H54 (cell line): Measurements from ENCODE around the gene SLC38A8.

Experiments
- DNase-seq: peaks from one replicate; pipeline ENCODE4 v3.0.0; 2011; ENCODE audit warnings: low spot score, mixed read lengths; ENCODE audit not compliant: insufficient read length
- FAIRE-seq: peaks from 3 replicates; lab custom pipeline; 2011; peaks lifted over from hg19 to GRCh38; lab: Jason Lieb, UNC
- POLR2A ChIP-seq: IDR thresholded peaks from 2 replicates; pipeline ENCODE4 v1.6.1; 2011; ENCODE audit warnings: low read depth, mild to moderate bottlenecking, low read length

The SLC38A8 gene

GRCh38 chr16:84042308-84042878 lies at the start of gene SLC38A8:
TSS of gene SLC38A8 (minus strand) at chr16:84042795. CDS start at chr16:84042157, 638 bp downstream.
- DNase-seq (no peak), FAIRE-seq (no peak)
- TF ChIP-seq POLR2A: no peak

- DNase-seq: no peak
- no peak for TF ChIP-seq POLR2A
- FAIRE-seq: no peak
Measured at GRCh38 chr16:84091460-84091859, 48.9 kb upstream of the SLC38A8 start.

- DNase-seq (no peak), FAIRE-seq (no peak)
- no peak for TF ChIP-seq POLR2A
Measured at GRCh38 chr16:84090211-84090610, 47.6 kb upstream of the SLC38A8 start.

GRCh38 chr16:84088695-84089395 lies 46.2 kb upstream of the SLC38A8 start:
- DNase-seq (no peak), FAIRE-seq (no peak)
- TF ChIP-seq POLR2A: no peak

- TF ChIP-seq POLR2A: no peak
- FAIRE-seq: no peak
- DNase-seq: no peak
Measured at GRCh38 chr16:84087466-84088151, 45.0 kb upstream of the SLC38A8 start.

- TF ChIP-seq POLR2A: no peak
- FAIRE-seq (no peak), DNase-seq (no peak)
Measured at GRCh38 chr16:84087001-84087400, 44.4 kb upstream of the SLC38A8 start.

- no peak for TF ChIP-seq POLR2A
- DNase-seq (no peak), FAIRE-seq (no peak)
Measured at GRCh38 chr16:84086341-84086740, 43.7 kb upstream of the SLC38A8 start.

GRCh38 chr16:84085773-84086172 lies 43.2 kb upstream of the SLC38A8 start:
- DNase-seq (no peak), FAIRE-seq (no peak)

GRCh38 chr16:84085271-84085667 lies 42.7 kb upstream of the SLC38A8 start:
- no peak for TF ChIP-seq POLR2A
- no peak for FAIRE-seq
- no peak for DNase-seq

More at GRCh38 chr16:84085773-84086172, 43.2 kb upstream of the SLC38A8 start:
- no peak for TF ChIP-seq POLR2A

GRCh38 chr16:84084570-84085270 lies 42.1 kb upstream of the SLC38A8 start:
- no peak for TF ChIP-seq POLR2A
- DNase-seq (peak; percentile 72), FAIRE-seq (no peak)

GRCh38 chr16:84082835-84083569 lies 40.4 kb upstream of the SLC38A8 start:
- TF ChIP-seq POLR2A: no peak

GRCh38 chr16:84082110-84082509 lies 39.5 kb upstream of the SLC38A8 start:
- no peak for FAIRE-seq
- TF ChIP-seq POLR2A: no peak

More at GRCh38 chr16:84082835-84083569, 40.4 kb upstream of the SLC38A8 start:
- FAIRE-seq (no peak), DNase-seq (no peak)

GRCh38 chr16:84081446-84081989 lies 38.9 kb upstream of the SLC38A8 start:
- FAIRE-seq: no peak

More at GRCh38 chr16:84082110-84082509, 39.5 kb upstream of the SLC38A8 start:
- no peak for DNase-seq

GRCh38 chr16:84080813-84081212 lies 38.2 kb upstream of the SLC38A8 start:
- TF ChIP-seq POLR2A: no peak
- FAIRE-seq: no peak
- DNase-seq: no peak

More at GRCh38 chr16:84081446-84081989, 38.9 kb upstream of the SLC38A8 start:
- no peak for DNase-seq
- TF ChIP-seq POLR2A: no peak
